Measurements from ENCODE around the gene HOXA2.

HOXA2 gene

DNA sequence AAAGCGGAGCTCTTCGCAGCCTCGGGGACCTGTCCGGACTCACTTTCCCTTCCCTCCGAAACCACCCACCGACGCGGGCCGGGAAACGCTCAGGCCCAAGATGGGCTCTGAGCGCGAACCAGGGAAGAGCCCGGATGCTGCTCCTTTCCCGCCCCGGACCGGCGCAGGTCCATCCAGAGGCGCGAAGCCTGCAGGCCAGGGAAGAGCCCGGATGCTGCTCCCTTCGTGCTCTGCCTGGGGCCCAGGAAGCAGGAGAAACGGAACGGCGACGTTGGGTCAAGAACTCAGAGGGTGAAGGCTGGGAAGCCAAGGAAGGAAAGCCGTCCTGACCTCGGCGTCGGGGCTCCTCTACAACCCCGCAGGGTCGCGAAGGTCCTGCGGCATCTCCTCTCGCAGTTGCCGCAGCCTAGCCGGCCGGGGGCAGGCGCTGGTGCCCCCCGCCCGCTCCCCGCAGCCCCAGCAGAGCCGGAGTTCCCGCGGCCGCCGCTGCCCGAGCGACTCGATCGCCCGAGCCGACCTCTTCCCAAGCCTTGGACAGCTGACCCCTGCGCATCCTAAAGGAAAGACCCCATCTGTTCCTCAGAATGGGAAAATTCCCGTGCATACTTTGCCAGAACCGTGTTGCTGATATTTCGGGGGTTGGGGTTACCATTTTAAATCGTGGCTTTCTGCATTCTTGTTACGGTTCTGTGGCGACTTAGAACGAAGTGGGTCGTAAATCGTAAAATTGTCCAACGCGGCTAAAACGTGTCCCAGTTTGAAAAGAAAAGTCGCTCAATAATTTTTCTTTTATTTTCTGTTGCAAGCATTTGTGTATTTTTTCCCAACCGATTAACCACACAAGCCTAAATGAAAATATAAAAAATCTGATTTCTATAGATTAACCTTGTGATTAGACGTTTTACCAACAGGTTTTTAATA lies 14.2 kb downstream of the HOXA2 start:
- TF ChIP-seq, protein P1, sequence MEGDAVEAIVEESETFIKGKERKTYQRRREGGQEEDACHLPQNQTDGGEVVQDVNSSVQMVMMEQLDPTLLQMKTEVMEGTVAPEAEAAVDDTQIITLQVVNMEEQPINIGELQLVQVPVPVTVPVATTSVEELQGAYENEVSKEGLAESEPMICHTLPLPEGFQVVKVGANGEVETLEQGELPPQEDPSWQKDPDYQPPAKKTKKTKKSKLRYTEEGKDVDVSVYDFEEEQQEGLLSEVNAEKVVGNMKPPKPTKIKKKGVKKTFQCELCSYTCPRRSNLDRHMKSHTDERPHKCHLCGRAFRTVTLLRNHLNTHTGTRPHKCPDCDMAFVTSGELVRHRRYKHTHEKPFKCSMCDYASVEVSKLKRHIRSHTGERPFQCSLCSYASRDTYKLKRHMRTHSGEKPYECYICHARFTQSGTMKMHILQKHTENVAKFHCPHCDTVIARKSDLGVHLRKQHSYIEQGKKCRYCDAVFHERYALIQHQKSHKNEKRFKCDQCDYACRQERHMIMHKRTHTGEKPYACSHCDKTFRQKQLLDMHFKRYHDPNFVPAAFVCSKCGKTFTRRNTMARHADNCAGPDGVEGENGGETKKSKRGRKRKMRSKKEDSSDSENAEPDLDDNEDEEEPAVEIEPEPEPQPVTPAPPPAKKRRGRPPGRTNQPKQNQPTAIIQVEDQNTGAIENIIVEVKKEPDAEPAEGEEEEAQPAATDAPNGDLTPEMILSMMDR (IDR thresholded peaks at IDR 0.05; ENCODE audit: poor library complexity, severe bottlenecking): no peak
- Histone ChIP-seq H3K4me3 (ENCODE audit: severe bottlenecking) (no peak overlapping the region), H3K27ac (ENCODE audit: poor library complexity, severe bottlenecking) (no peak overlapping the region), H3K4me1 (ENCODE audit: insufficient read depth, poor library complexity, severe bottlenecking) (no peaks in the 10 kb centered on the region), H3K27me3 (ENCODE audit: insufficient read depth, poor library complexity, severe bottlenecking) (no peaks in the 10 kb centered on the region), H3K9me3 (ENCODE audit: severe bottlenecking) (no peaks in the 10 kb centered on the region), H3K36me3 (ENCODE audit: low read depth) (no peaks in the 10 kb centered on the region)
- DNase-seq (ENCODE audit: low spot score): no peak
- no peak for ATAC-seq (ENCODE audit: low read depth)

DNA sequence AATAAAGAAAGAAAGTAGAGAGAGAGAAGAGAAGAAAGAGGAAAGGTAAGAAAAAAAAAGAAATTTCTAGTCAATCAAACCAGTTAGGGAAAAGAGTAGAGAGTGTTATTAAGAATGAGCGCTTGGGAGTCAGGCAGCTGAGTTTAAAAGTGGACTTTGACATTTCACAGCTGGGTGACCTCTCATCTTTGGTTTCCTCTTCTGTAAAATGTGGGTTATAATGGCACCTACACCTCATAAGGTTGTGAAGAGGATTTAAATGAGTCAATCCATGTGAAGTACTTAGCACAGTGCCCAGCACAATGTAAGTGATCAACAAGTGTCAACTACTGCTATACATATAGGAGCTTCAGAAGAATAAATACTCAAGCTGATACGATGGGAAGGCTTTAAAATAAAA lies 18.8 kb downstream of the HOXA2 start:
- no peak for ATAC-seq (ENCODE audit: low read depth)
- Histone ChIP-seq H3K36me3 (ENCODE audit: low read depth) (no peaks in the 10 kb centered on the region), H3K4me1 (ENCODE audit: insufficient read depth, poor library complexity, severe bottlenecking) (peaks cover 38% of the 10 kb centered on the region), H3K4me3 (ENCODE audit: severe bottlenecking) (no peak overlapping the region), H3K27me3 (ENCODE audit: insufficient read depth, poor library complexity, severe bottlenecking) (no peaks in the 10 kb centered on the region), H3K9me3 (ENCODE audit: severe bottlenecking) (no peaks in the 10 kb centered on the region), H3K27ac (ENCODE audit: poor library complexity, severe bottlenecking) (peak overlapping the region; percentile 80)
- TF ChIP-seq, protein P1 (IDR thresholded peaks at IDR 0.05; ENCODE audit: poor library complexity, severe bottlenecking): no peak
- no peak for DNase-seq (ENCODE audit: low spot score)

DNA sequence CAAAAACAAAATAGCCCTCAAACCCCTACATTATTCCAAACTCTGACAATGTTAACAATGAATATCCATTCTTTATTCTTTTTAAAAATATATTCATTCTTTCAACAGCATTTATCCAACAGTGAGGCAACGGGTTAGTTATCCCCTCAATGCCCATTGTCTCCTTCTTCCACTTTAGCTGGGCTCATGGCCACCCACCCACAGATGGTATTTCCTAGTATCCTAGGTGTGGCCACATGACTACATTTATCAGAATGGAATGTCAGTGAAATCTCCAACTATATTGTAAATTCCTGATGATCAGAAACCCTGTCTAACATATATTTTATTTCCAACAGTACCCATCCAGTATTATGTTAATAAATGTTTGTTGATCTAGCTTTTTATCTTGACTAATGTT lies 20.3 kb downstream of the HOXA2 start:
- peak; percentile 85 for ATAC-seq (ENCODE audit: low read depth)
- Histone ChIP-seq H3K4me3 (ENCODE audit: severe bottlenecking) (no peak overlapping the region), H3K9me3 (ENCODE audit: severe bottlenecking) (no peaks in the 10 kb centered on the region), H3K36me3 (ENCODE audit: low read depth) (no peaks in the 10 kb centered on the region), H3K27me3 (ENCODE audit: insufficient read depth, poor library complexity, severe bottlenecking) (no peaks in the 10 kb centered on the region), H3K4me1 (ENCODE audit: insufficient read depth, poor library complexity, severe bottlenecking) (peaks cover 38% of the 10 kb centered on the region), H3K27ac (ENCODE audit: poor library complexity, severe bottlenecking) (peak overlapping the region; percentile 80)
- TF ChIP-seq, protein P1 (IDR thresholded peaks at IDR 0.05; ENCODE audit: poor library complexity, severe bottlenecking): no peak
- DNase-seq (ENCODE audit: low spot score): no peak

DNA sequence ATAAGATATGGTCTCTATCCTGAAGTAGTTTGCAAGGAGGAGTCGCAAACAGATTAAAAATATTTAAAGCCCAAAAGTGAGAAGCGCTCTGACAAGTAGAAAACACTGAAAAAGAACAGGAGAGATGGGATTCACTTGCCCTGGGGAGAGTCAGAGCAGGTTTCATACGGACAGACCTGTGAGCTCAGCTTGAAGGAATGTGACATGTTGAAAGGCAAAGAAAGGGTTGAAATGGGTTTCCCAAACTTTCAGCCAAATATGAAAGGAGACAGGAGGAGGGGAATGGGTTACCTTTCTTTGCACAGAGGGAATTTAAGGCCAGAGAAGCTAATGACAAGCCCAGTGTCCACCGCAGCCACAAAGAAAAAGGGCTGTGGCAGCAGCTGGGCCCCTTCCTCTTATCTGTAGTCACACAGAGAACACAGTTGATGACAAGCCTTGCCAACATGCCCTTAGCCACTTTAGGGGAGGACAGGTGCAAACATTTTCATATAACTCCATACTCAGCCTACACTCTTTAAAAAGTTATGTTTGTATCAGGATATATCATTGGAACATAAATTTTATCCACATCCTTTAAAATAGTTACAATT lies 21.5 kb downstream of the HOXA2 start:
- TF ChIP-seq, protein P1 (IDR thresholded peaks at IDR 0.05; ENCODE audit: poor library complexity, severe bottlenecking): no peak
- no peak for DNase-seq (ENCODE audit: low spot score)

More for the DNA sequence above, 21.5 kb downstream of the HOXA2 start:
- Histone ChIP-seq H3K4me1 (ENCODE audit: insufficient read depth, poor library complexity, severe bottlenecking) (peaks cover 38% of the 10 kb centered on the region), H3K4me3 (ENCODE audit: severe bottlenecking) (no peak overlapping the region), H3K27ac (ENCODE audit: poor library complexity, severe bottlenecking) (peak overlapping the region; percentile 80), H3K9me3 (ENCODE audit: severe bottlenecking) (no peaks in the 10 kb centered on the region), H3K36me3 (ENCODE audit: low read depth) (no peaks in the 10 kb centered on the region), H3K27me3 (ENCODE audit: insufficient read depth, poor library complexity, severe bottlenecking) (no peaks in the 10 kb centered on the region)
- ATAC-seq (ENCODE audit: low read depth): peak; percentile 92

Measured in RWPE2 (cell line).